ENCODE measurements around the gene ABLIM1. TPM values are rescaled to one million over a fixed set of nuclear protein-coding genes. Genes with fewer than 3 reads are reported as not detected.

The ABLIM1 gene
- total and polyA plus RNA-seq, 2 experiments from 2014 or later: 21.9 to 45.1 TPM

DNA sequence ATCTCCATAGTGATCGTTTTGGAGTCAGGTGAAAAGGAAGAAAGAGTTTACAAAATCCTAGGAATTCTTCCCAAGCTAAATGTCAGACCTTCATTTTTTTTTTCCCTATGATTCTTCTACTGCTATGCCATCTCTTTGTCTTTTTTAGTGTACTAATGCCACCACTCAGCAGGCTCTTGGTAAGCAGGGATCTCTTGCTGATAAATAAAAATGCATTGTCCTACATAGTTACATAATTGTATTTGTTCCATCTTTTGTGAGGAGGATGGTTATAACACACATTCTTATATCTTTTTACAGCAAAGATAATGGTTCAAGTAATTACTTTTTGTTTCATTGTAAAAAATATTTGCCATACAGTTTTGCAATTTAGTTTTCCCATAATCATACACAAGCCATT, 217.0 kb downstream of the ABLIM1 start (continued):
- TF ChIP-seq, protein P1, sequence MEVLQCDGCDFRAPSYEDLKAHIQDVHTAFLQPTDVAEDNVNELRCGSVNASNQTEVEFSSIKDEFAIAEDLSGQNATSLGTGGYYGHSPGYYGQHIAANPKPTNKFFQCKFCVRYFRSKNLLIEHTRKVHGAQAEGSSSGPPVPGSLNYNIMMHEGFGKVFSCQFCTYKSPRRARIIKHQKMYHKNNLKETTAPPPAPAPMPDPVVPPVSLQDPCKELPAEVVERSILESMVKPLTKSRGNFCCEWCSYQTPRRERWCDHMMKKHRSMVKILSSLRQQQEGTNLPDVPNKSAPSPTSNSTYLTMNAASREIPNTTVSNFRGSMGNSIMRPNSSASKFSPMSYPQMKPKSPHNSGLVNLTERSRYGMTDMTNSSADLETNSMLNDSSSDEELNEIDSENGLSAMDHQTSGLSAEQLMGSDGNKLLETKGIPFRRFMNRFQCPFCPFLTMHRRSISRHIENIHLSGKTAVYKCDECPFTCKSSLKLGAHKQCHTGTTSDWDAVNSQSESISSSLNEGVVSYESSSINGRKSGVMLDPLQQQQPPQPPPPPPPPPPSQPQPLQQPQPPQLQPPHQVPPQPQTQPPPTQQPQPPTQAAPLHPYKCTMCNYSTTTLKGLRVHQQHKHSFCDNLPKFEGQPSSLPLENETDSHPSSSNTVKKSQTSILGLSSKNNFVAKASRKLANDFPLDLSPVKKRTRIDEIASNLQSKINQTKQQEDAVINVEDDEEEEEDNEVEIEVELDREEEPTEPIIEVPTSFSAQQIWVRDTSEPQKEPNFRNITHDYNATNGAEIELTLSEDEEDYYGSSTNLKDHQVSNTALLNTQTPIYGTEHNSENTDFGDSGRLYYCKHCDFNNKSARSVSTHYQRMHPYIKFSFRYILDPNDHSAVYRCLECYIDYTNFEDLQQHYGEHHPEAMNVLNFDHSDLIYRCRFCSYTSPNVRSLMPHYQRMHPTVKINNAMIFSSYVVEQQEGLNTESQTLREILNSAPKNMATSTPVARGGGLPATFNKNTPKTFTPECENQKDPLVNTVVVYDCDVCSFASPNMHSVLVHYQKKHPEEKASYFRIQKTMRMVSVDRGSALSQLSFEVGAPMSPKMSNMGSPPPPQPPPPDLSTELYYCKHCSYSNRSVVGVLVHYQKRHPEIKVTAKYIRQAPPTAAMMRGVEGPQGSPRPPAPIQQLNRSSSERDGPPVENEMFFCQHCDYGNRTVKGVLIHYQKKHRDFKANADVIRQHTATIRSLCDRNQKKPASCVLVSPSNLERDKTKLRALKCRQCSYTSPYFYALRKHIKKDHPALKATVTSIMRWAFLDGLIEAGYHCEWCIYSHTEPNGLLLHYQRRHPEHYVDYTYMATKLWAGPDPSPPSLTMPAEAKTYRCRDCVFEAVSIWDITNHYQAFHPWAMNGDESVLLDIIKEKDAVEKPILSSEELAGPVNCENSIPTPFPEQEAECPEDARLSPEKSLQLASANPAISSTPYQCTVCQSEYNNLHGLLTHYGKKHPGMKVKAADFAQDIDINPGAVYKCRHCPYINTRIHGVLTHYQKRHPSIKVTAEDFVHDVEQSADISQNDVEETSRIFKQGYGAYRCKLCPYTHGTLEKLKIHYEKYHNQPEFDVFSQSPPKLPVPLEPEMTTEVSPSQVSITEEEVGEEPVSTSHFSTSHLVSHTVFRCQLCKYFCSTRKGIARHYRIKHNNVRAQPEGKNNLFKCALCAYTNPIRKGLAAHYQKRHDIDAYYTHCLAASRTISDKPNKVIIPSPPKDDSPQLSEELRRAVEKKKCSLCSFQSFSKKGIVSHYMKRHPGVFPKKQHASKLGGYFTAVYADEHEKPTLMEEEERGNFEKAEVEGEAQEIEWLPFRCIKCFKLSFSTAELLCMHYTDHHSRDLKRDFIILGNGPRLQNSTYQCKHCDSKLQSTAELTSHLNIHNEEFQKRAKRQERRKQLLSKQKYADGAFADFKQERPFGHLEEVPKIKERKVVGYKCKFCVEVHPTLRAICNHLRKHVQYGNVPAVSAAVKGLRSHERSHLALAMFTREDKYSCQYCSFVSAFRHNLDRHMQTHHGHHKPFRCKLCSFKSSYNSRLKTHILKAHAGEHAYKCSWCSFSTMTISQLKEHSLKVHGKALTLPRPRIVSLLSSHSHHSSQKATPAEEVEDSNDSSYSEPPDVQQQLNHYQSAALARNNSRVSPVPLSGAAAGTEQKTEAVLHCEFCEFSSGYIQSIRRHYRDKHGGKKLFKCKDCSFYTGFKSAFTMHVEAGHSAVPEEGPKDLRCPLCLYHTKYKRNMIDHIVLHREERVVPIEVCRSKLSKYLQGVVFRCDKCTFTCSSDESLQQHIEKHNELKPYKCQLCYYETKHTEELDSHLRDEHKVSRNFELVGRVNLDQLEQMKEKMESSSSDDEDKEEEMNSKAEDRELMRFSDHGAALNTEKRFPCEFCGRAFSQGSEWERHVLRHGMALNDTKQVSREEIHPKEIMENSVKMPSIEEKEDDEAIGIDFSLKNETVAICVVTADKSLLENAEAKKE (CRISPR knock-in tag; IDR thresholded peaks at IDR 0.05): no peak
- TF ChIP-seq STAT1 (IDR thresholded peaks at IDR 0.05; ENCODE audit: unreplicated experiment): no peak

DNA sequence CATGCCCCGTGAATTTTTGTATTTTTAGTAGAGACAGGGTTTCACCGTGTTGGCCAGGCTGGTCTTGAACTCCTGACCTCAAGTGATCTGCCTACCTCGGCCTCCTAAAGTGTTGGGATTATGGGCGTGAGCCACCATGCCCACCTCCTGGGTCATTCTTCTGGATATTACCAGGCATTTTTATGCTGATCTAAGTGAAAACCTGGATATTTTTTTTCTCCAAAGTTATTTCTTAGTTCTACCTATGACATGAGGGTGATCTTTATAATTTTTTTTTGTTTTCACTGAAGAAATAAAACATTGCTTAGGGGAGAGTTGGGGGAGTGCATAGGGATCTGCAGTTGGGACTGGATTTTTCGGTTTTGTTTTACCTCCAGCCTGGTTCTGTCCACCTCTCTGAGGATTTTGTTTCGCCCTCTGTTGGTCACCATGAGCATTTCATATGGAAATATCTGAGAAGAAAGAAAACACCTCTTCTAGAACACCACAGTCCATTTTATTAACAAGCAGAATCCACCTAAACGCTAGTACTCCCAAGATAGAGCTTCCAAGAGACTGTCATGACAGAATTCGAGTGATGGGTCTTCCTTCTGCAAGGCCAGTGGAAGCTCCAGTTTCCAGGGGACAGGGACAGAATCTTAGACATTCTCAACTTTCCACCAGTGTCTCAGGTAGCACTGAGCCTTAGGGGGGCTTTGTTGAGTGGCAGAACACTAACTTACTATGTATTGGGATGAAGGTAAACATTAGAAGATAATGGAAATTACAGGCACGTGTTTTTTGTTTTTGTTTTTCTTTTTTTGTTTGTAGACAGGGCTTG, 220.4 kb downstream of the ABLIM1 start:
- Histone ChIP-seq H2AFZ (no peak overlapping the region), H3F3A (replicated peaks; ENCODE audit: low read depth) (no peaks in the 10 kb centered on the region), H3K4me1 (ENCODE audit: insufficient read depth) (no peaks in the 10 kb centered on the region), H3K79me2 (replicated peaks; ENCODE audit: insufficient read depth) (no peaks in the 10 kb centered on the region), H4K20me1 (replicated peaks; ENCODE audit: insufficient read depth) (no peaks in the 10 kb centered on the region), H3K9me2 (ENCODE audit: insufficient read depth) (no peaks in the 10 kb centered on the region), H3K4me3 (no peak overlapping the region), H3K36me3 (ENCODE audit: insufficient read depth) (peaks cover 9% of the 10 kb centered on the region; the same call in 1 of the 2 replicates), H3K27me3 (ENCODE audit: insufficient read depth) (no peaks in the 10 kb centered on the region), H3K27ac (ENCODE audit: low read depth) (no peak overlapping the region), H3K4me2 (no peak overlapping the region)
- no peaks in the 10 kb centered on the region for H3K9me3 Mint-ChIP-seq
- no peaks in the 10 kb centered on the region; the same call in 2 of the 3 replicates for H3K4me1 Mint-ChIP-seq
- DNase-seq (ENCODE audit: low spot score) (peak; percentile 50), ATAC-seq (peak; percentile 54)
- peaks cover 29% of the 10 kb centered on the region; the same call in 2 of the 3 replicates for H3K36me3 Mint-ChIP-seq (ENCODE audit: low read depth)
- H3K27me3 Mint-ChIP-seq (ENCODE audit: insufficient read depth, low read depth, poor library complexity): no peaks in the 10 kb centered on the region
- H3K4me3 Mint-ChIP-seq: no peak overlapping the region
- no peak for TF ChIP-seq EZH2 (IDR thresholded peaks at IDR 0.05; ENCODE audit: low read depth, unreplicated experiment)
- TF ChIP-seq, protein P2, sequence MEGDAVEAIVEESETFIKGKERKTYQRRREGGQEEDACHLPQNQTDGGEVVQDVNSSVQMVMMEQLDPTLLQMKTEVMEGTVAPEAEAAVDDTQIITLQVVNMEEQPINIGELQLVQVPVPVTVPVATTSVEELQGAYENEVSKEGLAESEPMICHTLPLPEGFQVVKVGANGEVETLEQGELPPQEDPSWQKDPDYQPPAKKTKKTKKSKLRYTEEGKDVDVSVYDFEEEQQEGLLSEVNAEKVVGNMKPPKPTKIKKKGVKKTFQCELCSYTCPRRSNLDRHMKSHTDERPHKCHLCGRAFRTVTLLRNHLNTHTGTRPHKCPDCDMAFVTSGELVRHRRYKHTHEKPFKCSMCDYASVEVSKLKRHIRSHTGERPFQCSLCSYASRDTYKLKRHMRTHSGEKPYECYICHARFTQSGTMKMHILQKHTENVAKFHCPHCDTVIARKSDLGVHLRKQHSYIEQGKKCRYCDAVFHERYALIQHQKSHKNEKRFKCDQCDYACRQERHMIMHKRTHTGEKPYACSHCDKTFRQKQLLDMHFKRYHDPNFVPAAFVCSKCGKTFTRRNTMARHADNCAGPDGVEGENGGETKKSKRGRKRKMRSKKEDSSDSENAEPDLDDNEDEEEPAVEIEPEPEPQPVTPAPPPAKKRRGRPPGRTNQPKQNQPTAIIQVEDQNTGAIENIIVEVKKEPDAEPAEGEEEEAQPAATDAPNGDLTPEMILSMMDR (conservative IDR thresholded peaks at IDR 0.05; ENCODE audit: low read depth in 2 of 2): peak; percentile 58 to 62
- H3K27ac Mint-ChIP-seq: no peak overlapping the region
